Astrocyte of the hippocampus (primary cell): ENCODE results near the gene SLC17A7.
A peak's percentile ranks its signal among the peaks of the same experiment; 100 is the strongest.
"Not testable (repeated sequence)": the region's sequence is repeated elsewhere in the genome, so short reads cannot be mapped to it uniquely, and the experiment has no call there.

Experiments used
- DNase-seq: peaks from one replicate; pipeline ENCODE4 v3.0.0; 2011; ENCODE audit warnings: low read depth, low spot score

Gene SLC17A7

GRCh38 chr19:49469828-49470614 is 28.7 kb upstream of the SLC17A7 start:
- DNase-seq = no peak

GRCh38 chr19:49468746-49469447 is 27.6 kb upstream of the SLC17A7 start:
- DNase-seq = no peak

GRCh38 chr19:49468199-49468598 is 26.9 kb upstream of the SLC17A7 start:
- no peak for DNase-seq

- DNase-seq = no peak
These were observed 24.0 kb upstream of the SLC17A7 start for GRCh38 chr19:49465371-49465770.

- no peak for DNase-seq
These were observed 22.8 kb upstream of the SLC17A7 start for GRCh38 chr19:49463960-49464740.

GRCh38 chr19:49462492-49462891 is 21.2 kb upstream of the SLC17A7 start:
- no peak for DNase-seq

GRCh38 chr19:49461656-49462055 is 20.3 kb upstream of the SLC17A7 start:
- no peak for DNase-seq

- not testable (repeated sequence) for DNase-seq
These were observed 19.8 kb upstream of the SLC17A7 start for GRCh38 chr19:49461130-49461529.

GRCh38 chr19:49459388-49459787 is 18.1 kb upstream of the SLC17A7 start:
- no peak for DNase-seq

GRCh38 chr19:49458567-49458903 is 17.2 kb upstream of the SLC17A7 start:
- DNase-seq = no peak

- DNase-seq = no peak
These were observed 15.0 kb upstream of the SLC17A7 start for GRCh38 chr19:49456326-49456725.

GRCh38 chr19:49455773-49456172 is 14.4 kb upstream of the SLC17A7 start:
- no peak for DNase-seq

GRCh38 chr19:49453757-49454240 is 12.5 kb upstream of the SLC17A7 start:
- DNase-seq = no peak

- peak; percentile 99 for DNase-seq
These were observed 11.9 kb upstream of the SLC17A7 start, which contains the start of gene ALDH16A1 for GRCh38 chr19:49453013-49453756. Gene ALDH16A1 (plus strand): TSS chr19:49453225. CDS start chr19:49453332, 107 bp downstream.

- DNase-seq = peak; percentile 99
These were observed 10.3 kb upstream of the SLC17A7 start, which contains the start of gene PIH1D1 for GRCh38 chr19:49451430-49452181. Gene PIH1D1 (minus strand): TSS chr19:49451814. CDS start chr19:49451574, 240 bp downstream.

- no peak for DNase-seq
These were observed 9.1 kb upstream of the SLC17A7 start for GRCh38 chr19:49450405-49450804.

GRCh38 chr19:49448432-49448786 is 7.1 kb upstream of the SLC17A7 start:
- DNase-seq = no peak

GRCh38 chr19:49447485-49448431 is 6.4 kb upstream of the SLC17A7 start:
- no peak for DNase-seq

GRCh38 chr19:49445997-49446396 is 4.7 kb upstream of the SLC17A7 start:
- no peak for DNase-seq
